ENCODE measurements around the gene NECTIN4. TPM values are rescaled to one million over a fixed set of nuclear protein-coding genes. Genes with fewer than 3 reads are reported as not detected.
A peak's percentile ranks its signal among the peaks of the same experiment; 100 is the strongest.

NECTIN4 gene
- total and polyA plus RNA-seq, 2 experiments from 2014 or later, result 0.16 TPM; not detected in 1

- Histone ChIP-seq H3K36me3 (ENCODE audit: insufficient read depth) (peaks cover 19% of the 10 kb centered on the region), H3K9me2 (ENCODE audit: insufficient read depth) (no peaks in the 10 kb centered on the region), H4K20me1 (replicated peaks; ENCODE audit: insufficient read depth) (no peaks in the 10 kb centered on the region; the same call in 1 of the 2 replicates), H3K4me3 (peak overlapping the region; percentile 98), H3K27ac (ENCODE audit: low read depth) (peak overlapping the region; percentile 74; the same call in 1 of the 2 replicates), H3K4me2 (peak overlapping the region; percentile 96), H3F3A (replicated peaks; ENCODE audit: low read depth) (peaks cover 47% of the 10 kb centered on the region), H3K79me2 (replicated peaks; ENCODE audit: insufficient read depth) (peaks cover 38% of the 10 kb centered on the region), H3K27me3 (ENCODE audit: insufficient read depth) (no peaks in the 10 kb centered on the region), H3K4me1 (ENCODE audit: insufficient read depth) (peaks cover 38% of the 10 kb centered on the region), H2AFZ (no peak overlapping the region)
- Mint-ChIP-seq H3K4me3 (peak overlapping the region; percentile 89), H3K27ac (peak overlapping the region; percentile 93; the same call in 1 of the 2 replicates), H3K4me1 (peaks cover 47% of the 10 kb centered on the region), H3K36me3 (ENCODE audit: low read depth) (peaks cover 43% of the 10 kb centered on the region), H3K9me3 (no peaks in the 10 kb centered on the region; the same call in 2 of the 3 replicates), H3K27me3 (ENCODE audit: insufficient read depth, low read depth, poor library complexity) (peaks cover 9% of the 10 kb centered on the region)
- DNase-seq (ENCODE audit: low spot score) (no peak), ATAC-seq (no peak)
- no peak for TF ChIP-seq POLR2AphosphoS5 (IDR thresholded peaks at IDR 0.05; ENCODE audit: low read depth)
- no peak for TF ChIP-seq ZNF462 (CRISPR knock-in tag; IDR thresholded peaks at IDR 0.05)
- no peak for TF ChIP-seq REST (IDR thresholded peaks at IDR 0.05; ENCODE audit: unreplicated experiment)
- no peak for TF ChIP-seq ETS1 (IDR thresholded peaks at IDR 0.05)
- TF ChIP-seq STAT1 (IDR thresholded peaks at IDR 0.05; ENCODE audit: unreplicated experiment), result no peak
- no peak for TF ChIP-seq CREB1 (CRISPR knock-in tag; IDR thresholded peaks at IDR 0.05; ENCODE audit: low read depth)
- no peak for TF ChIP-seq EZH2phosphoT487 (IDR thresholded peaks at IDR 0.05; ENCODE audit: unreplicated experiment)
- TF ChIP-seq NANOG (IDR thresholded peaks at IDR 0.05; ENCODE audit: borderline replicate concordance), result no peak
- no peak for TF ChIP-seq ZNF331 (CRISPR knock-in tag; IDR thresholded peaks at IDR 0.05; ENCODE audit: low read depth)
- no peak for TF ChIP-seq EZH2 (IDR thresholded peaks at IDR 0.05; ENCODE audit: low read depth, unreplicated experiment)
- TF ChIP-seq CTCF (conservative IDR thresholded peaks at IDR 0.05; ENCODE audit: low read depth in 2 of 2), result no peak
- TF ChIP-seq JUNB (IDR thresholded peaks at IDR 0.05; ENCODE audit: unreplicated experiment), result no peak
- no peak for TF ChIP-seq ZNF114 (CRISPR knock-in tag; IDR thresholded peaks at IDR 0.05)
Observed at GRCh38 chr1:161039546-161039945, 49.8 kb downstream of the NECTIN4 start.

Data from GM23338 (cell line).